Adrenal gland (tissue), 12 donors: ENCODE measurements around the gene ADPRHL1. TPM values are rescaled to one million over a fixed set of nuclear protein-coding genes. Genes with fewer than 3 reads are reported as not detected.
"Not testable (repeated sequence)": the region's sequence is repeated elsewhere in the genome, so short reads cannot be mapped to it uniquely, and the experiment has no call there.

ENCODE experiments used
- DNase-seq, 7 donors: peaks; one replicate each; pipeline ENCODE4 v3.0.0-alpha.2; 2019 to 2020
- H3K27ac ChIP-seq, 5 donors: fragments of 200-600 bp; sonication (generic) in 4 of 5; 1 replicate in 3 of 5; 2 replicates in 2 of 5; pipeline versions ENCODE4 v1.5.1 to v1.8.0; 2016 to 2020; ENCODE audit warnings: mild to moderate bottlenecking in 1 of 5
- H3K27me3 ChIP-seq: fragments of 200-600 bp; 2 replicates; pipeline ENCODE4 v1.8.0; 2021
- H3K36me3 ChIP-seq, 2 donors: fragments of 200-600 bp; replicated peaks in 1 of 2; 1 replicate in 1 of 2; 2 replicates in 1 of 2; pipeline versions ENCODE4 v1.5.1 to v1.8.0; 2018 to 2022
- H3K4me1 ChIP-seq, 2 donors: fragments of 200-600 bp; replicated peaks in 1 of 2; 1 replicate in 1 of 2; 2 replicates in 1 of 2; pipeline versions ENCODE4 v1.5.1 to v1.8.0; 2018 to 2021
- H3K4me3 ChIP-seq, 4 donors: fragments of 200-600 bp; sonication (generic) in 3 of 4; one replicate each; pipeline ENCODE4 v1.5.1; 2016 to 2018
- H3K9me3 ChIP-seq, 3 donors: fragments of 200-600 bp; sonication (generic) in 1 of 3; replicated peaks in 1 of 3; 1 replicate in 2 of 3; 2 replicates in 1 of 3; pipeline versions ENCODE4 v1.5.1 to v1.8.0; 2016 to 2021
- POLR2A ChIP-seq, 2 donors: fragments of 450-650 bp; IDR thresholded peaks; one replicate each; pipeline ENCODE4 v1.6.1; 2017; ENCODE audit warnings: antibody characterized with exemption in 2 of 2, mild to moderate bottlenecking in 2 of 2, moderate library complexity in 1 of 2
- WGBS, 4 donors: extraction: QIAGEN DNeasy Blood & Tissue Kit in 2 of 4; methylation state at CpG; one replicate each; pipeline versions ENCODE4 v1.1.5 to v1.1.7; 2013 to 2017; 5-methylcytosine and 5-hydroxymethylcytosine counted together
- intact Hi-C, 2 donors: fragments of 100-400 bp; cut with DNase I; formaldehyde crosslinking; loops; one replicate each; pipeline versions ENCODE4 v1.14.1 to v1.15.0; 2022 to 2023
- polyA plus RNA-seq, 3 donors: library from polyadenylated mRNA; stranded (reverse); fragments of 200-250 nt in 2 of 3; fragments of 350-450 nt in 1 of 3; fragmentation: Illumina TruSeq in 1 of 3; extraction: RNeasy Lipid Tissue Mini Kit (QIAGEN cat#74804) in 1 of 3; gene quantifications; one replicate each; pipeline ENCODE4 v1.2.3, GENCODE V29; 2013 to 2014
- total RNA-seq, 9 donors: library from RNA; depleted of rRNA in 4 of 9; stranded (reverse); fragments of >200 nt in 4 of 9; fragments of 120-200 nt in 1 of 9; fragmentation: NEBNext Ultra II Directional in 1 of 9; extraction: Animal tissue kit (Norgen Biotek cat#: 25700) in 1 of 9; gene quantifications; one replicate each; pipeline versions ENCODE4 v1.1.0 to v1.2.4, GENCODE V29; 2013 to 2023
- TF ChIP-seq, protein P1 (sequence below), 6 experiments: fragments of 450-650 bp in 4 of 6; fragments of 200-600 bp in 2 of 6; sonication (generic) in 1 of 6; IDR thresholded peaks; 1 replicate in 5 of 6; 2 replicates in 1 of 6; pipeline versions ENCODE4 v1.5.1 to v1.8.0; 2016 to 2021; ENCODE audit warnings: antibody characterized with exemption in 6 of 6, mild to moderate bottlenecking in 2 of 6, moderate library complexity in 1 of 6
- donor health status: healthy with polysubstance abuse.
- donor health status: Bipolar disorder and iron deficiency.
- donor health status: DM: yes; HTN: yes; CAD: no.
- donor health status: DM: no; HTN: no; CAD: no.
- donor health status: DM: no; HTN: no; CAD: no.
- donor health status: DM: yes; HTN: yes; CAD: no.

Gene ADPRHL1
- total and polyA plus RNA-seq, 12 donors, result 2.0 to 14.2 (median 4.0) TPM

DNA sequence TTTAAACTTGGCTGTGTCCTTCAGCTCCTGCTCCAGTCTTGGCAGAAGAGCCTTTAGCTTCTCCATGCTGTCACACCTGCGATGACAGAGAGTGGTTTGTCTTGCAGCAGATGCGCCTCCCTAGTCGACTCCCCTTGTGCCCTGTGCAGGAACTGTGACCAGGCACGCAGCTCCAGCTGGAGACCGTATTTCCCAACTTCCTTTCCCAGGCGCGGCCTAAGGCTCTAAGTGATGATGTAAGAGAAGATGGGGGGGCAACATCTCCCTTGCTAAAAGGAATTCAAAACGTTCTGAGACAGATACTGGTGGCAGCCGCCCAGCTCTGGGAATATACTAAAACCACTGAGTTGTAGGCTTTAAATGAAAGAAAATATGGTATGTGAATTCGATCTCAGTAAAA lies 20.9 kb upstream of the ADPRHL1 start:
- intact Hi-C loops, result no loop called here
- peak overlapping the region in 1 of 5 donors; percentile 10 for H3K27ac ChIP-seq
- H3K27me3 ChIP-seq, result no peaks in the 10 kb centered on the region
- TF ChIP-seq, protein P1, sequence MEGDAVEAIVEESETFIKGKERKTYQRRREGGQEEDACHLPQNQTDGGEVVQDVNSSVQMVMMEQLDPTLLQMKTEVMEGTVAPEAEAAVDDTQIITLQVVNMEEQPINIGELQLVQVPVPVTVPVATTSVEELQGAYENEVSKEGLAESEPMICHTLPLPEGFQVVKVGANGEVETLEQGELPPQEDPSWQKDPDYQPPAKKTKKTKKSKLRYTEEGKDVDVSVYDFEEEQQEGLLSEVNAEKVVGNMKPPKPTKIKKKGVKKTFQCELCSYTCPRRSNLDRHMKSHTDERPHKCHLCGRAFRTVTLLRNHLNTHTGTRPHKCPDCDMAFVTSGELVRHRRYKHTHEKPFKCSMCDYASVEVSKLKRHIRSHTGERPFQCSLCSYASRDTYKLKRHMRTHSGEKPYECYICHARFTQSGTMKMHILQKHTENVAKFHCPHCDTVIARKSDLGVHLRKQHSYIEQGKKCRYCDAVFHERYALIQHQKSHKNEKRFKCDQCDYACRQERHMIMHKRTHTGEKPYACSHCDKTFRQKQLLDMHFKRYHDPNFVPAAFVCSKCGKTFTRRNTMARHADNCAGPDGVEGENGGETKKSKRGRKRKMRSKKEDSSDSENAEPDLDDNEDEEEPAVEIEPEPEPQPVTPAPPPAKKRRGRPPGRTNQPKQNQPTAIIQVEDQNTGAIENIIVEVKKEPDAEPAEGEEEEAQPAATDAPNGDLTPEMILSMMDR (IDR thresholded peaks at IDR 0.05), result peak in 1 of 6 experiments; percentile 13
- TF ChIP-seq POLR2A (IDR thresholded peaks at IDR 0.05), result no peak
- peaks cover 0 to 26% of the 10 kb centered on the region in 2 donors for H3K36me3 ChIP-seq
- DNase-seq, result peak in 6 of 7 donors; percentile 41 to 78 (median 56)
- WGBS, 4 donors, result 66 to 78% (median 73%) methylated on average over 9 to 10 of the region's 10 CpGs
- H3K4me3 ChIP-seq, result no peak overlapping the region
- no peaks in the 10 kb centered on the region for H3K4me1 ChIP-seq
- no peaks in the 10 kb centered on the region for H3K9me3 ChIP-seq

DNA sequence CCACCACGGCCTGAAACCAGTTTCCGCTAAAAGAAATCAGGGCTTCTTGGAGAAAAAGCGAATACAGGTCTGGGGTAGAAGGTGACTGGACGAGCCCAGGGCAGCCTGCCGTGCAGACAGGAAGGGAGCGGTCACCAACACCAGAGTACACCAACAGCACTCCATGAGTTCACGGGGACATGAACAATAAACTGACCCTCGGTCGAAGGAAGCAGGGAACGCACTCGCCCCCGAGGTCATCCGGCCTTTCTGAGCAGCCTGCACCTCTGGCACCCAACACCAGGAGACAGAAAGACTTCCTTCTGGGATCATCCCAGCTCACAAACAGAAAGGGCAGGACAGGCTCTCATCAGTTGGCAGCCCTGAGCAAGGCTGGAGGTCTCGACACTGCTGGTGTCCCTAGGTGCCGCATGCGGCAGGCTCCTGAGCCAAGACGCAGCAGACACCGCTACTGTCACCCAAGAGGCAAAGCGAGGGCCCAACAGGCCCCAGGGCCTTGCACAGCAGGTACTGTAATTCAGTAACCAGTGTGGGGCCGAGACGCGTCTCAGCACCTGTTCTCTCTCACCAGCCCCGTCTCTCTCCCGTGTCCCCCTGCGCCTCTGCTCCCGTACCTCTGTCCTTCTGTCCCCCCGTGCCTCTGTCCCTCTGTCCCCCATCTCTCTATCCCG lies 19.2 kb upstream of the ADPRHL1 start:
- no peak overlapping the region for H3K4me3 ChIP-seq
- no peaks in the 10 kb centered on the region for H3K4me1 ChIP-seq
- TF ChIP-seq, protein P1 (IDR thresholded peaks at IDR 0.05), result peak in 1 of 6 experiments; percentile 29
- TF ChIP-seq POLR2A (IDR thresholded peaks at IDR 0.05), result peak in 1 of 2 donors; percentile 12
- WGBS, 4 donors, result 80 to 87% (median 85%) methylated on average over 26 to 28 of the region's 28 CpGs
- H3K27me3 ChIP-seq, result no peaks in the 10 kb centered on the region
- DNase-seq, result peak in 5 of 7 donors; percentile 39 to 81 (median 55)
- intact Hi-C loops, result no loop called here
- H3K36me3 ChIP-seq, result peaks cover 0 to 17% of the 10 kb centered on the region in 2 donors
- H3K27ac ChIP-seq, result peak overlapping the region in 1 of 5 donors; percentile 42
- no peaks in the 10 kb centered on the region for H3K9me3 ChIP-seq

DNA sequence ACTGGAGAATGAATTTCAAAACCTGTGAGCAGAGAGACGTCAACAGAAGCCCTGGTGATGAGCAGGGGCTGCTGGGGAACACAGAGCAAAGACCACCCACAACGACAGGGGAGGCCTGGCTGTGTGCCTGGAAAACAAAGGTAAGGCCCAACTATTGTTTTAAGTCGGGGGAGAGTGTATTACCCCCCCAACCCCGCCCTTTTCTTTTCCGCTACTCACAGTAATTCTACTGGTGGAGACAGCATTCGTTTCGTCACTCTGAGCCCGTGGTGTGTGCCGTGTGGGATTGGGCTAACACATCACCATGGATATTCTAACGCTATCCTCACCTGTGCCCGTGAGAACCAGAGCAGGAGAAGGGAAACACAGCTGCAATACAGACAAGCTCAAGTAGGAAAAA lies 18.6 kb upstream of the ADPRHL1 start:
- Histone ChIP-seq H3K4me1 (no peaks in the 10 kb centered on the region), H3K27me3 (no peaks in the 10 kb centered on the region), H3K36me3 (peaks cover 0 to 17% of the 10 kb centered on the region in 2 donors), H3K9me3 (no peaks in the 10 kb centered on the region), H3K27ac (peak overlapping the region in 1 of 5 donors; percentile 39), H3K4me3 (no peak overlapping the region)
- TF ChIP-seq POLR2A (IDR thresholded peaks at IDR 0.05), result no peak
- TF ChIP-seq, protein P1 (IDR thresholded peaks at IDR 0.05), result no peak
- intact Hi-C loops, result no loop called here
- 81 to 86% (median 83%) methylated on average over 11 of the region's 11 CpGs for WGBS, 4 donors
- peak in 2 of 7 donors; percentile 17 to 56 for DNase-seq

GRCh38 chr13:113470635-113471163 lies 17.4 kb upstream of the ADPRHL1 start:
- intact Hi-C loops, H3K4me3 ChIP-seq, H3K27me3 ChIP-seq, H3K36me3 ChIP-seq, H3K9me3 ChIP-seq, H3K4me1 ChIP-seq, H3K27ac ChIP-seq: not testable (repeated sequence)
- DNase-seq, result peak in 1 of 7 donors; percentile 13
- 93 to 100% (median 98%) methylated on average over 3 to 4 of the region's 4 CpGs; no CpG with 5 or more reads in 1 of the 4 donors for WGBS, 4 donors
